ENCODE measurements around the gene SNAI1.

The SNAI1 gene

GRCh38 chr20:50029083-50029696, 46.4 kb downstream of the SNAI1 start:
- no peak for TF ChIP-seq CTCF (IDR thresholded peaks at IDR 0.05)
- DNase-seq = no peak
- H3K9me3 Mint-ChIP-seq = no peaks in the 10 kb centered on the region
- peaks cover 45% of the 10 kb centered on the region for H3K4me1 Mint-ChIP-seq
- no peak overlapping the region for H3K4me3 Mint-ChIP-seq
- no peaks in the 10 kb centered on the region for H3K27me3 Mint-ChIP-seq (ENCODE audit: low read depth, poor library complexity)
- H3K36me3 Mint-ChIP-seq (ENCODE audit: low read depth) = no peaks in the 10 kb centered on the region
- H3K27ac Mint-ChIP-seq = no peak overlapping the region

GRCh38 chr20:50029697-50030461, 47.1 kb downstream of the SNAI1 start:
- H3K27ac Mint-ChIP-seq = peak overlapping the region; percentile 88
- H3K27me3 Mint-ChIP-seq (ENCODE audit: low read depth, poor library complexity) = no peaks in the 10 kb centered on the region
- peaks cover 49% of the 10 kb centered on the region for H3K4me1 Mint-ChIP-seq
- H3K9me3 Mint-ChIP-seq = no peaks in the 10 kb centered on the region
- no peak overlapping the region for H3K4me3 Mint-ChIP-seq
- no peak for DNase-seq
- no peaks in the 10 kb centered on the region for H3K36me3 Mint-ChIP-seq (ENCODE audit: low read depth)
- no peak for TF ChIP-seq CTCF (IDR thresholded peaks at IDR 0.05)

GRCh38 chr20:50032955-50033666, 50.3 kb downstream of the SNAI1 start:
- DNase-seq = no peak
- Mint-ChIP-seq H3K27me3 (ENCODE audit: low read depth, poor library complexity) (no peaks in the 10 kb centered on the region), H3K4me1 (peaks cover 43% of the 10 kb centered on the region), H3K4me3 (no peak overlapping the region), H3K27ac (no peak overlapping the region), H3K9me3 (no peaks in the 10 kb centered on the region), H3K36me3 (ENCODE audit: low read depth) (no peaks in the 10 kb centered on the region)
- no peak for TF ChIP-seq CTCF (IDR thresholded peaks at IDR 0.05)

GRCh38 chr20:50034567-50035180, 51.9 kb downstream of the SNAI1 start:
- H3K4me3 Mint-ChIP-seq = no peak overlapping the region
- peak overlapping the region; percentile 88 for H3K27ac Mint-ChIP-seq
- H3K27me3 Mint-ChIP-seq (ENCODE audit: low read depth, poor library complexity) = no peaks in the 10 kb centered on the region
- no peaks in the 10 kb centered on the region for H3K36me3 Mint-ChIP-seq (ENCODE audit: low read depth)
- peaks cover 44% of the 10 kb centered on the region for H3K4me1 Mint-ChIP-seq
- no peak for TF ChIP-seq CTCF (IDR thresholded peaks at IDR 0.05)
- no peak for DNase-seq
- no peaks in the 10 kb centered on the region for H3K9me3 Mint-ChIP-seq

GRCh38 chr20:50036703-50037102, 53.9 kb downstream of the SNAI1 start:
- no peak for TF ChIP-seq CTCF (IDR thresholded peaks at IDR 0.05)
- Mint-ChIP-seq H3K27ac (no peak overlapping the region), H3K36me3 (ENCODE audit: low read depth) (no peaks in the 10 kb centered on the region), H3K4me3 (no peak overlapping the region), H3K9me3 (no peaks in the 10 kb centered on the region), H3K4me1 (peaks cover 42% of the 10 kb centered on the region), H3K27me3 (ENCODE audit: low read depth, poor library complexity) (no peaks in the 10 kb centered on the region)
- DNase-seq = no peak
